DND-41 (cell line): ENCODE results near the gene KLHL10.

ENCODE experiments used
- ATAC-seq: fragments of 200-7000 bp; cut with Tn5 transposase; 3 replicates; pipeline ENCODE4 v1.9.1; 2021; ENCODE audit warnings: low read depth; ENCODE audit not compliant: insufficient read depth
- DNase-seq: peaks from one replicate; pipeline ENCODE4 v3.0.0-alpha.2; 2020
- H2AFZ ChIP-seq: 2 replicates; pipeline ENCODE4 v1.6.0; 2012; ENCODE audit warnings: low read depth, low read length
- H3K27ac ChIP-seq: 2 replicates; pipeline ENCODE4 v1.5.1; 2012; ENCODE audit warnings: low read length, inconsistent platforms
- H3K27me3 ChIP-seq: fragments of 200-600 bp; sonication (generic); 2 replicates; pipeline ENCODE4 v1.6.0; 2012; ENCODE audit warnings: low read length, mild to moderate bottlenecking, inconsistent platforms; ENCODE audit not compliant: insufficient read depth, poor library complexity
- H3K36me3 ChIP-seq: 2 replicates; pipeline ENCODE4 v1.5.1; 2012; ENCODE audit warnings: low read length, inconsistent platforms; ENCODE audit not compliant: insufficient read depth
- H3K4me1 ChIP-seq: 2 replicates; pipeline ENCODE4 v1.5.1; 2012; ENCODE audit warnings: mild to moderate bottlenecking, low read length; ENCODE audit not compliant: insufficient read depth
- H3K4me2 ChIP-seq: 2 replicates; pipeline ENCODE4 v1.6.0; 2012; ENCODE audit warnings: mild to moderate bottlenecking, moderate library complexity, low read length, inconsistent platforms; ENCODE audit not compliant: insufficient read depth
- H3K4me3 ChIP-seq, 2 experiments: fragments of 200-600 bp in 1 of 2; shearing (Covaris generic) in 1 of 2; 2 replicates each; pipeline ENCODE4 v1.5.1; 2012 to 2016; ENCODE audit warnings: inconsistent platforms in 2 of 2, low read length in 2 of 2, mild to moderate bottlenecking in 2 of 2, low read depth in 1 of 2, moderate library complexity in 1 of 2
- H3K79me2 ChIP-seq: 2 replicates; pipeline ENCODE4 v1.6.0; 2012; ENCODE audit warnings: low read length, inconsistent platforms; ENCODE audit not compliant: insufficient read depth
- H3K9ac ChIP-seq: 2 replicates; pipeline ENCODE4 v1.6.0; 2012; ENCODE audit warnings: low read depth, mild to moderate bottlenecking, inconsistent platforms, low read length, moderate library complexity
- H3K9me3 ChIP-seq: 2 replicates; pipeline ENCODE4 v1.5.1; 2012; ENCODE audit warnings: low read length, moderate library complexity, mild to moderate bottlenecking, inconsistent platforms; ENCODE audit not compliant: insufficient read depth, severe bottlenecking
- H4K20me1 ChIP-seq: 2 replicates; pipeline ENCODE4 v1.6.0; 2012; ENCODE audit warnings: low read length; ENCODE audit not compliant: insufficient read depth
- EZH2 ChIP-seq: IDR thresholded peaks from 3 replicates; pipeline ENCODE4 v1.6.1; 2012; ENCODE audit warnings: borderline replicate concordance, low read depth, mild to moderate bottlenecking, moderate library complexity, low read length, inconsistent platforms; ENCODE audit not compliant: severe bottlenecking
- TF ChIP-seq, protein P1 (sequence below): IDR thresholded peaks from 2 replicates; pipeline ENCODE4 v1.5.1; 2012; ENCODE audit warnings: borderline replicate concordance, low read length, moderate library complexity, mild to moderate bottlenecking; ENCODE audit not compliant: poor library complexity, severe bottlenecking; ENCODE audit errors: extremely low read depth

The KLHL10 gene

DNA sequence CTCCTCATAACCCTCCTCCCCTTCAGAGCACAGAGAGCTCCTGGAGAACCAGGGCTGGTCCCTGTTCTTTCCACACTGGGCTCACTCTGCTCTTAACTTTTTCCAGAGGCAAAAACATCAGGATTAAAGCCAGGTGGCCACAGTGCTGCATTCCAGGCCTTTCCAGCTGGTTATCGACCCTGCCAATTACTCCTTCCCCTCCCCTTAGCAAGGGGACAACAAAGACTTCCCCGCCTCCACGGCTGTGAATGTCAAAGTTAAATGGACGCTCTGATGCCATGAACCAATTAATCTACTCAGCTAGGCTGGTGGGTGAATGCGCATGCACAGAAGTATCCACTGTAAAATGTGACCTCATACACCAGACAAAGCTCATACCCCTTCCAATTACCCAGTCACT lies 58.0 kb downstream of the KLHL10 start:
- Histone ChIP-seq H4K20me1 (peaks cover 30% of the 10 kb centered on the region), H2AFZ (no peak overlapping the region), H3K9me3 (no peaks in the 10 kb centered on the region), H3K4me3 (no peak overlapping the region), H3K36me3 (peaks cover 96% of the 10 kb centered on the region), H3K4me2 (no peak overlapping the region), H3K27me3 (no peaks in the 10 kb centered on the region), H3K4me1 (no peaks in the 10 kb centered on the region), H3K79me2 (no peaks in the 10 kb centered on the region; the same call in 1 of the 2 replicates), H3K27ac (no peak overlapping the region), H3K9ac (no peak overlapping the region)
- DNase-seq (no peak), ATAC-seq (no peak)
- TF ChIP-seq, protein P1, sequence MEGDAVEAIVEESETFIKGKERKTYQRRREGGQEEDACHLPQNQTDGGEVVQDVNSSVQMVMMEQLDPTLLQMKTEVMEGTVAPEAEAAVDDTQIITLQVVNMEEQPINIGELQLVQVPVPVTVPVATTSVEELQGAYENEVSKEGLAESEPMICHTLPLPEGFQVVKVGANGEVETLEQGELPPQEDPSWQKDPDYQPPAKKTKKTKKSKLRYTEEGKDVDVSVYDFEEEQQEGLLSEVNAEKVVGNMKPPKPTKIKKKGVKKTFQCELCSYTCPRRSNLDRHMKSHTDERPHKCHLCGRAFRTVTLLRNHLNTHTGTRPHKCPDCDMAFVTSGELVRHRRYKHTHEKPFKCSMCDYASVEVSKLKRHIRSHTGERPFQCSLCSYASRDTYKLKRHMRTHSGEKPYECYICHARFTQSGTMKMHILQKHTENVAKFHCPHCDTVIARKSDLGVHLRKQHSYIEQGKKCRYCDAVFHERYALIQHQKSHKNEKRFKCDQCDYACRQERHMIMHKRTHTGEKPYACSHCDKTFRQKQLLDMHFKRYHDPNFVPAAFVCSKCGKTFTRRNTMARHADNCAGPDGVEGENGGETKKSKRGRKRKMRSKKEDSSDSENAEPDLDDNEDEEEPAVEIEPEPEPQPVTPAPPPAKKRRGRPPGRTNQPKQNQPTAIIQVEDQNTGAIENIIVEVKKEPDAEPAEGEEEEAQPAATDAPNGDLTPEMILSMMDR = no peak
- TF ChIP-seq EZH2 = no peak

DNA sequence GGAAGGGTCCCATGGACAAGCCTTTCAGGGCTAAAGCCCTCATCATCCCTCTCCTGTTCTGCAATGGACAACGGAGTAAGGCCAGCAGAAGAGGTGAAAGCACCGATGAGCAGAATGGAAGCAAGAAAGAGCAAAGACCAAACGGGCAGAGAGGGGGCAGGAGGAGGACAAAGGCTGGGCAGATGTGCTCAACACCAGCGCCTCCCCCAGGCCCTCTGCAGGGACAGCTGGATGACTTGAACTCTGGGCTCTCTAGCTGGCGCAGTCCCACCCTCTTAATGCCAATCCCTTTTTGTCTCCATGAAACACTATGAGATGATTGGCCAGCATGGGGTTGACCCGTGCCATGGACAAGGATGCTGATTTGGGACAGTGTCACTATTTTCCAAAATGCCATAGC lies 59.1 kb downstream of the KLHL10 start:
- Histone ChIP-seq H3K79me2 (no peaks in the 10 kb centered on the region; the same call in 1 of the 2 replicates), H3K36me3 (peaks cover 97% of the 10 kb centered on the region), H3K4me2 (no peak overlapping the region), H3K9ac (no peak overlapping the region), H3K27me3 (no peaks in the 10 kb centered on the region), H3K4me3 (no peak overlapping the region), H3K9me3 (no peaks in the 10 kb centered on the region), H4K20me1 (peaks cover 30% of the 10 kb centered on the region), H3K4me1 (no peaks in the 10 kb centered on the region), H3K27ac (no peak overlapping the region), H2AFZ (no peak overlapping the region)
- no peak for TF ChIP-seq EZH2
- TF ChIP-seq, protein P1 = peak; percentile 12
- ATAC-seq (no peak; the same call in 2 of the 3 replicates), DNase-seq (no peak)
